Activated CD4-positive, alpha-beta memory T cell treated with anti-CD3 and anti-CD28 coated beads, Interleukin-2, amount 10 ng/mL, durations not matched to agents 7 days and 5 days (primary cell): Measurements from ENCODE around the gene IQSEC3. TPM values are rescaled to one million over a fixed set of nuclear protein-coding genes. Genes with fewer than 3 reads are reported as not detected.
"Not testable (repeated sequence)": the region's sequence is repeated elsewhere in the genome, so short reads cannot be mapped to it uniquely, and the experiment has no call there.

Source experiments
- CTCF ChIA-PET: fragments of 350-600 bp; sonication (Branson Sonifier 250); formaldehyde crosslinking; loops from one replicate; lab custom pipeline; 2021; ENCODE audit warnings: antibody characterized with exemption, inconsistent platforms; lab: Charles Lee
- POLR2A ChIA-PET: fragments of 350-600 bp; sonication (Branson Sonifier 250); formaldehyde crosslinking; loops from one replicate; lab custom pipeline; 2021; ENCODE audit warnings: antibody characterized with exemption; lab: Charles Lee
- DNase-seq: peaks from one replicate; pipeline ENCODE4 v3.0.0-alpha.2; 2020
- H3K27ac Mint-ChIP-seq: one replicate; pipeline ENCODE4 v1.8.0; 2021; ENCODE audit warnings: mild to moderate bottlenecking, mixed read lengths
- H3K27me3 Mint-ChIP-seq: one replicate; pipeline ENCODE4 v1.8.0; 2021; ENCODE audit warnings: mixed read lengths
- H3K36me3 Mint-ChIP-seq: one replicate; pipeline ENCODE4 v1.8.0; 2021; ENCODE audit warnings: low read depth, mixed read lengths
- H3K4me1 Mint-ChIP-seq: one replicate; pipeline ENCODE4 v1.8.0; 2021; ENCODE audit warnings: mixed read lengths
- H3K4me3 Mint-ChIP-seq: one replicate; pipeline ENCODE4 v1.8.0; 2021; ENCODE audit warnings: mild to moderate bottlenecking, mixed read lengths
- H3K9me3 Mint-ChIP-seq: one replicate; pipeline ENCODE4 v1.8.0; 2021; ENCODE audit warnings: mixed read lengths
- total RNA-seq, 2 experiments: library from RNA; stranded (reverse); gene quantifications; one replicate each; pipeline ENCODE4 v1.2.3, GENCODE V29; 2021

IQSEC3 gene
- total RNA-seq: under 1 TPM; 0.10 to 0.33 TPM

GRCh38 chr12:66428-66781 lies at the start of gene IQSEC3:
IQSEC3 (plus strand) TSS chr12:66767; CDS start chr12:66883, 116 bp downstream.
- not testable (repeated sequence) for H3K4me1 Mint-ChIP-seq

GRCh38 chr12:17370-18340 lies 48.9 kb upstream of the IQSEC3 start:
- H3K9me3 Mint-ChIP-seq, H3K4me3 Mint-ChIP-seq, H3K27ac Mint-ChIP-seq, POLR2A ChIA-PET, CTCF ChIA-PET, DNase-seq, H3K27me3 Mint-ChIP-seq: not testable (repeated sequence)
- H3K4me1 Mint-ChIP-seq: peaks cover 12% of the 10 kb centered on the region
- peaks cover 17% of the 10 kb centered on the region for H3K36me3 Mint-ChIP-seq

More at GRCh38 chr12:66428-66781, at the start of gene IQSEC3:
- DNase-seq, H3K27ac Mint-ChIP-seq, POLR2A ChIA-PET, H3K36me3 Mint-ChIP-seq, H3K4me3 Mint-ChIP-seq, H3K9me3 Mint-ChIP-seq, CTCF ChIA-PET: not testable (repeated sequence)
- H3K27me3 Mint-ChIP-seq: peaks cover 29% of the 10 kb centered on the region

GRCh38 chr12:18821-19567 lies 47.6 kb upstream of the IQSEC3 start:
- H3K4me3 Mint-ChIP-seq, CTCF ChIA-PET, H3K27me3 Mint-ChIP-seq, H3K9me3 Mint-ChIP-seq, H3K27ac Mint-ChIP-seq, DNase-seq, POLR2A ChIA-PET: not testable (repeated sequence)
- peaks cover 15% of the 10 kb centered on the region for H3K36me3 Mint-ChIP-seq
- peaks cover 17% of the 10 kb centered on the region for H3K4me1 Mint-ChIP-seq

- CTCF ChIA-PET, H3K4me3 Mint-ChIP-seq, DNase-seq, H3K27ac Mint-ChIP-seq, H3K27me3 Mint-ChIP-seq, POLR2A ChIA-PET, H3K9me3 Mint-ChIP-seq: not testable (repeated sequence)
- peaks cover 15% of the 10 kb centered on the region for H3K36me3 Mint-ChIP-seq
- peaks cover 17% of the 10 kb centered on the region for H3K4me1 Mint-ChIP-seq
Observed at GRCh38 chr12:19906-20305, 46.7 kb upstream of the IQSEC3 start.

GRCh38 chr12:20757-21156 lies 45.8 kb upstream of the IQSEC3 start:
- Mint-ChIP-seq H3K27me3 (no peaks in the 10 kb centered on the region), H3K4me3 (no peak overlapping the region), H3K36me3 (peaks cover 15% of the 10 kb centered on the region), H3K9me3 (no peaks in the 10 kb centered on the region), H3K4me1 (peaks cover 17% of the 10 kb centered on the region), H3K27ac (no peak overlapping the region)
- ChIA-PET POLR2A (no interaction called here), CTCF (no interaction called here)
- DNase-seq: no peak

- ChIA-PET CTCF (no interaction called here), POLR2A (no interaction called here)
- DNase-seq: no peak
- peaks cover 15% of the 10 kb centered on the region for H3K36me3 Mint-ChIP-seq
- H3K4me1 Mint-ChIP-seq: peaks cover 17% of the 10 kb centered on the region
- H3K4me3 Mint-ChIP-seq: no peak overlapping the region
- H3K27me3 Mint-ChIP-seq: no peaks in the 10 kb centered on the region
- H3K9me3 Mint-ChIP-seq: no peaks in the 10 kb centered on the region
- H3K27ac Mint-ChIP-seq: no peak overlapping the region
Observed at GRCh38 chr12:21301-22189, 45.0 kb upstream of the IQSEC3 start.

- peaks cover 17% of the 10 kb centered on the region for H3K4me1 Mint-ChIP-seq
- no peak overlapping the region for H3K27ac Mint-ChIP-seq
- POLR2A ChIA-PET: no interaction called here
- no peaks in the 10 kb centered on the region for H3K27me3 Mint-ChIP-seq
- peaks cover 15% of the 10 kb centered on the region for H3K36me3 Mint-ChIP-seq
- no peaks in the 10 kb centered on the region for H3K9me3 Mint-ChIP-seq
- CTCF ChIA-PET: no interaction called here
- H3K4me3 Mint-ChIP-seq: no peak overlapping the region
- DNase-seq: no peak
Observed at GRCh38 chr12:22190-22529, 44.4 kb upstream of the IQSEC3 start.

GRCh38 chr12:22530-23201 lies 43.9 kb upstream of the IQSEC3 start:
- POLR2A ChIA-PET: no interaction called here
- no peaks in the 10 kb centered on the region for H3K27me3 Mint-ChIP-seq
- CTCF ChIA-PET: no interaction called here
- no peak for DNase-seq
- H3K9me3 Mint-ChIP-seq: no peaks in the 10 kb centered on the region
- no peak overlapping the region for H3K4me3 Mint-ChIP-seq
- H3K36me3 Mint-ChIP-seq: peaks cover 15% of the 10 kb centered on the region
- peaks cover 17% of the 10 kb centered on the region for H3K4me1 Mint-ChIP-seq
- H3K27ac Mint-ChIP-seq: peak overlapping the region; percentile 26

- POLR2A ChIA-PET, DNase-seq, H3K9me3 Mint-ChIP-seq, H3K4me1 Mint-ChIP-seq, H3K36me3 Mint-ChIP-seq, H3K27me3 Mint-ChIP-seq, H3K27ac Mint-ChIP-seq, CTCF ChIA-PET, H3K4me3 Mint-ChIP-seq: not testable (repeated sequence)
Observed at GRCh38 chr12:27904-28303, 38.7 kb upstream of the IQSEC3 start.

GRCh38 chr12:38775-39174 lies 27.8 kb upstream of the IQSEC3 start:
- DNase-seq, H3K9me3 Mint-ChIP-seq: not testable (repeated sequence)

GRCh38 chr12:39555-40265 lies 26.9 kb upstream of the IQSEC3 start:
- H3K27me3 Mint-ChIP-seq, H3K4me1 Mint-ChIP-seq, DNase-seq, CTCF ChIA-PET, H3K4me3 Mint-ChIP-seq, H3K36me3 Mint-ChIP-seq, H3K9me3 Mint-ChIP-seq, H3K27ac Mint-ChIP-seq, POLR2A ChIA-PET: not testable (repeated sequence)

More at GRCh38 chr12:38775-39174, 27.8 kb upstream of the IQSEC3 start:
- CTCF ChIA-PET, H3K27ac Mint-ChIP-seq, POLR2A ChIA-PET, H3K4me3 Mint-ChIP-seq, H3K36me3 Mint-ChIP-seq, H3K27me3 Mint-ChIP-seq, H3K4me1 Mint-ChIP-seq: not testable (repeated sequence)

- H3K4me3 Mint-ChIP-seq, H3K4me1 Mint-ChIP-seq, POLR2A ChIA-PET, H3K27ac Mint-ChIP-seq, DNase-seq, H3K36me3 Mint-ChIP-seq, H3K9me3 Mint-ChIP-seq, CTCF ChIA-PET: not testable (repeated sequence)
- peaks cover 28% of the 10 kb centered on the region for H3K27me3 Mint-ChIP-seq
Observed at GRCh38 chr12:44352-44751, 22.2 kb upstream of the IQSEC3 start.
